ENCODE measurements around the gene GALNT9.

GALNT9 gene

DNA sequence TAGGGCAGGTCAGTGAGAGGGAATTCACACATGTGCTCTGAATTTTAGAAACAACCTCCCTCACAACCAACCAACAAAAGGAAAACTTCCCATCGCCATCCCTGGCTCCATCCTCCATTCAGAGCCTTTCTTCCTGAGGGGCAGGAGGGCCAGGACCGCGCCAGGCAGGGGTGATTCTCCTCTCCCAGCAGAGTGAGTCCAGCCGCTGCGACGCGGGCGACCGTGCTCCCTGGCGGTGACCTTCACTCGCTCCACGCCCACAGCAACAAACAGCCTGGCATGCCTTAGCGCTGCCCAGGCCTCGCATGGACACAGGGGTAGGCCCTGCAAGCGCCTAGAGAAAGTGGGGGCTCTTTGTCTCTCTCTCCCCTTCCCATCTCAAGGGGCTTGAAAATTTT, 3.7 kb downstream of the GALNT9 start:
- no peak for DNase-seq (ENCODE audit: low spot score)

DNA sequence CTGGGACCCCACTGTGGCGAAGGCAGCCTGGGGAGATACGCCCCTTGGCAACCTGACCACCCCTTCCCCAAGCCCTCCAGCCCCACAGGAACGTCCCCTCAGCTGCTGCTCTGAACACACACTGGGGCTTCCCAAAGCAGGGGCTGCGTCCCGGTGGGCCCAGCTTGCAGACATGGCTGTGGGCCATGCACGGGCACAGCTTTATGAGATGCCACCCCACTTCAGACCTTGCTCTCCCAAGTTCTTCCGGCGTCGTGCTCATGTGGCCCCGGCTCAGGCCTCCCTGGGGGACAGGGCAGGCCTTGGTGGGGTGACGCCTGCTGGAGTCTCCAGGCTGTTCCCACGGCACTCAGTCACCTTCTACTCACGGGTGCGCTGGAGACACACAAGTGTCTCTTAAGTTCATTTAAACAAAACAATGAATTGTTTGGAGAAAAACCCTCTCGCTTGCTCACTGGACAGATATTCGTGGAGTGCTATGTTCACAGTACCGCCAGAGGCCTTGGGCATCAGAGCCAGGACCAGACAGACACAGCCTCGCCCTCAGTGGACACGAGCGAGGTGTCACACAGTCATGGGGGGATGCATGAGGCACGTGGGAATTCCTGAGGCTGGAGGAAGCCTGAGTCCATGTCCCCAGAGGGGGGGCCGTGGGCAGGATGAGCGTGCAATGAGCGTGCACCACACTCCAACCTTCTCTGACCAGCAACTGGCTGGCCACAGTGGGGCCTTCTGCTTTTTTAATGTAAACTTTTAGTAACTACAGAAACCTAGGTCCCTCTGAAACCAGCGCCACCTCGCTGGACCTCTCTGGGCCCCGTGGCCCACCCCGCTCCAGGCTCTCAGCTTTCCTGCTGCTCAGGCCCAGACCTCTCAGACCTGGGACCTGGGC, 4.3 kb downstream of the GALNT9 start:
- DNase-seq (ENCODE audit: low spot score): no peak

DNA sequence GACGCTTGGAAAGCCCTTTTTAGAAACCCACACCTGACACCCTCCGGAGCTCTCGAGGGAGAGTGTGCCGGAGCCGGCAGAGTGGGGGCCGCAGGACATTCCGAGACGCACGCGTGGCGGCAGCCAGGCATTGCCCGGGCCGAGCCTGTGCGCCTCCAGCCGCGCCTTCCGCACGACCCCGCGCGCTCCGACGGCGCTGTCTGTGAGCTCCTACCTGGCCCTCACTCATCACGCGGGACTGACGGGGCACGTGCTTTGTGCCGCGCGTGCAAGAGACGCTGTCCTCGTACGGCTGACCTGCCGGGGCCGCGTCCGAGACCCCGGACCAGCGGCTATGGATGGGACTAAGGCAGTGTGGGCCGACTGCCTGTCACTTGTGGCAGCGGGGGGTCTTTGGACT, 5.2 kb downstream of the GALNT9 start:
- no peak for DNase-seq (ENCODE audit: low spot score)

DNA sequence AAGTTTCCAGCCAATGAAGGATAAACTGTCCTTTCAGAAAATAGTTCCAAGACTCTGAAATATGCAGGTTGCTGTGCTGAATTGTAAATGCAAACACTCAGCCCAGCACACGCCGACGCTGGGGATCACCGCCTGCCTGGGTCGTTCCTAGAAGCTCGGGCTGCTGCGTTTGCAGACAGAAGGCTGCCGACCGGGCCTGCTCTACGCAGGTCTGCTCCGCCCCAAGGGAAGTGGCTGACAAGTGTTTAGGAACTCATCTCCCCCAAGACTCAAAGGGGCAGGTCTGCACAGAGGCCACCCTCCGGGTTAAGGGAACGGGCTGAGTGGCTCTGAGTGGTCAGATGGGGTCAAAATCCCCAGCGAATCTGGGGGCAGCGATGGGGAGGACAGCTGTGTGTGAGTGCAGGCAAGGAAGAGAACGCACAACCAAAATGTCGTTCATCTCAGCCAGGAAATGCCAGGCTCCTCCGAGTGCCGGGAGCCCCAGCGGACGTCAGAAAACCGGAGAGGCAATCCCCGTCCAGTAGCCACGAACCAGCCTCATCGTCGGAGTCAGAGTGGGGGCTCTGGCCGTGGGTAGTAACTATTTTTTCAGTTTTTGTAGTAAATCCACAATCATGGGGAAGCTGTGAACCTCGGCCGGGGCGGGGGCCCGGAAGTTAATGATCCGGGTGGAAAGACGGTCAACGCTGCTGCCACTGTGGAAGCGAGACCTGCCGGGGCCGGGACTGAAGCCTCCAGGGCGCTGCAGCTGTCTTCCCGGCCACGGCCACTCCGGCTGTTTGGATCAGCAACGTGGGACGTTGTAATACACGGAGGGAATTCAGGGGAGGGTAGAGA, 6.0 kb downstream of the GALNT9 start:
- no peak for DNase-seq (ENCODE audit: low spot score)

DNA sequence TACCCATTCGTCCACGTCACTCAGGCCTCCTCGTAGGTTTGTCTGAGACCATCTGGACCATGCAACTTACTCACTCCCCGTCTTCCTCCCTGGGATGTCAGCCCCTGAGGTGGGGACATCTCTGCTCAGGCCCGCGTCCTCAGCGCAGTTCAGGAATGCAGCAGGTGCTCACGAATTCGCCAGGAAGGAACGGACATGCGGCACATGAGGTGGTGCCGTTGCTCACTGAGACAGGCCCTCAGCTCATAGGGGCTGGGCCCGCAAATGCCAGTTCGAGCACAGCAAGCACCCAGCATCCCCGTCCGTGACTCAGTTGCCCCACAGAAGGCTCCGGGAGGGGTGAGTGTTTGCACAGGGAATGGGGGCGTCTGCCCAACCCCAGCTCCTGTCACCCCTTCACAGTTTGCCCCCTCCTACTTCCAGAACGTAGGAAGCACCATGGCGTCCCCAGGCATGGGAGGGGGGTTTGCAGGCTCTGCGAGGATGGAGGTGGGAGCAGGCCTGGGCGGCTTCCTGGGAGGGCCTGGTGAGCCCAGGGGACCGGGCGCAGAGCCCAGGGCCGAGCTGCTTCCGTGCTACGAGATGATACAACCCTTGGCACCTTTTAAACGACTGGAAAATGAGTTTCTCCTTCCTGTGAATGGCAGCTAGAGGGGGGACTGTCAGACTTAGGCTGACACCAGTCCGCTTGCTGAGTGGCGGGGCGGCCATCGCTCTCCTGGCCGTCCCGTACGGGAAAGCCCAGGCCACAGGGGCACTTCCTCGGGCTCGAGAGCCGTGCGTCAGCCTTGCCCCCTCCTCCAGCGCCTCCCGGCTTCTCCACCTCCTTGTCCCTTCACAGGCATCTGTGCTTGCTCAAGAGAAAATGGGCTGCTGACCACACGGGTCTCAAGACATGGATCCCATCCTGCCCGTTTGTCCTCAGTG, 6.9 kb downstream of the GALNT9 start:
- no peak for DNase-seq (ENCODE audit: low spot score)

DNA sequence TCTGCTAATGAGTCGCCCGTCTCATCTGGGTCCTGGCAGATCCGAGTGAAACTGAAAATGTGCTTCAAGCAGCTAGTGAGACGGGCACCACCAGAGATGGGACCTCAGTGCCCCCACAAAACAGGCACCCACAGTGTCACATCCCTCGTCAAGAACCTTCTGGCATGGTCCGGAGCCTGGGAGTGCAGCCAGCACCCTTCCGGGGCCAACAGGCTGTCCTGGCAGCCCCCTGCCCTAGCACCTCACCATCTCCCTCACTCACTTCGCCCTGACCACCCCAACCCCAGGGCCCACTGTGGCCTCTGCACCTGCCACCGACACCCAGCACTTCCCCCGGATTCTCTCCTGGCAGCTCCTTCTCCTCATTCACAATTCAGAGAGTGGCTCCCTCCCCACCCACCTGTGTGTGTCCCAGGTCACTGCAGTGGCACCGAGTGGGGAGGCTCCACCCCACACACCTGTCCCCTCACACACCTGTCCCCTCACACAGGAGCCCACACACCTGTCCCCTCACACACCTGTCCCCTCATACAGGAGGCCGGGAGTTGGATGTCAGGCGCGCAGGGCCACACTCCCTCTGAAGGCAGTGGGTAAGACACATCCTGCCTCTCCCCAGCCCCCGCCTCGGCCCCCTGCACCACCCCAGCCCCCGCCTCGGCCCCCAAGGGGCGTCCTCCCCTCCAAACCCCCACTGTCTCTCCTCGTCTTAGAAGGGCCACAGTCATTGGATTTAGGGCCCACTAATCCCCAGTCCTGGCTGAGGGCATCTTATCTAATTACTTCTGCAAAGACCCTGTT, 7.9 kb downstream of the GALNT9 start:
- DNase-seq (ENCODE audit: low spot score): no peak

DNA sequence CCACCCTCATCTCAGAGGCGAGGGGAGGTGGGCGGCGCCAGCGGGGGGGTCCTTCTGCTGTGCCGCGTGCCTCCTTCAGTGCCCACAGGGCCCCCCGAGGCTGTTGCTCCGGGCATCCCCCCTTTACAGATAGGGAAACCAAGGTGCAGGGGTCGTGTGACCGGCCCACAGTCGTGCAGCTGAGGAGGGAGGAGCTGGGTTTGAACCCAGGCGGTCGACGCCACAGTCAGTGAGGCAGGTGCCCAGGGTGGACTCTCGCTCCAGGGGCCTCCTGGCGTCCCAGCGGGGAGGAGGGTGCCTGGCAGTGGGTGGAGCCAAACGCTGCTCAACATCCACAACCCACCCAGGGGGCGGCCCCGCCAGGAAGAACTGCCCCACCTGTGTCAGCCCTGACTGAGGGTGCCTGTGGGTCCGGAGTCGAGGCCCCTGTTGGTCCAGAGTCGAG, 8.6 kb downstream of the GALNT9 start:
- no peak for DNase-seq (ENCODE audit: low spot score)

DNA sequence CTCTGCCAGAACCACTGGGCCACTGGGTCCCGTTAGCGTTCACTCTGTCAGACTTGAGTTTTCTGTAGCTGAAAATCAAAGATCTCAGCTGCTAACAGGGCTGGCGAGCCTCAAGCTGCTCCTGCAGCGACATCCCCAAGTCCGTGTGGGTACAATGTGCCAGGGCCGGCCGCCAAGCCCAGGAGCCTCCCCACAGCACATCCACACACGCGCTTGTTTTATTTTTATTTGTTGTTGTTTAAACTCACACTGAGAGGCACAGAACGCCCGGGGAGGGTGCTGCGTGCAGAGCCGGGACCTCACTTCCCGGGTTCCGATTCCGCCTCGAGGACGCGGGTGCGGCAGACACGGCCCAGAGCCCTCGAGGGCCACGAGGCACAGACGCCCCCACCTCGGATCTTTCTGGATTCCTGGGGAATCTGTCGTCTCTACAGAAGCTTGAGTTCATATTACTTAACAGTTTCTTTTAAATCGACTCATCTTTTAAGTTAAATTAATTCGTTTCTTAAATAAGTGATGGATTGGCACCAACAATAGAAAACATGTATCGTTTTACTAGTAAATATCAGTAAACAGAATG, 9.3 kb downstream of the GALNT9 start:
- no peak for DNase-seq (ENCODE audit: low spot score)

DNA sequence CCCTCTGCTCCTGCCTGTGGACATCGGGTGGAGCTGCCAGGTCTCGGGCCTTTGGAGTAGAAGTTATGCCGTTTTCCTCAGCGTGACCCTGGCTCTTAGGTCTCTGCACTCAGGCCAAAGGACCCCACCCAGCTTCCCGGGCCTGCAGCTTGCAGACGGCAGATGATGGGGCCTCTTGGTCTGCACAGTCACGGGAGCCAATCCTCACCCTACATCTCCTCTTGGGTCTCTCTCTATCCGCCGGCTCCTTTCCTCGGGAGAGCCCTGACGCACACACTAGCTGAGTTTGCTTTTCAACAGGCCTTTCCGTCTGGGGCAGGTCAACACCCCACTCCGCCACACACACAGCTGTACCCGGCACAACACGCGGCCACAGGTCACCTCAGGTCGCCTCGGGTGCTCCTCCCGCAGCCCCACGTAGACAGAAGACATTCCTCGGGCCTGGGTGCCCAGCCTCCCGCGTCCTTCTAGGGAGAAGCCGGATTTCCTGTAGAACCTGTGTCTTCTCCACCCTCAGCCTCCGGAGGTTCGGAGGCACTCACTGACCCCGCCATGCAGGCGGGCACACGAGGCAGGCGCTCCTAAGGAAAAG, 9.9 kb downstream of the GALNT9 start:
- DNase-seq (ENCODE audit: low spot score): no peak

DNA sequence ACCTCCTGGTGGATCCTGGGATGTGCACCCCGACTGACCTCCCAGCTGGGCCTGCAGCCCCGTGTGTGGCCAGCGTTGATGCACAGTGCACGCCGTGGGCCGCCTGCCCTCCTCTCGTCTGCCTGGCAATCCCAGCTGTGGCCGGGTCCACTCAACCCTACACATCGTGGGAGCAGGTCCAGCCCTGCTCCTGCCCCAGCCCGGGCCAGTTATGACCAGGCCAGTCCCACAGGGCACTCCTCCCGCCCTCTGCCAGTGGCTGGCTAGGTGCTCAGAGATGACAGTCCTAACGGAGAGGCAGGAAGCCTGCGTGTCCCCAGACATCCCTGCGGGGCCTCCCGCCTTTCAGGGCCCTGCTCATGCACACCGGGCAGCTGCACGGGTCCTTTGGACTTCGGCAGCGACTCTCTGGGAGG, 10.8 kb downstream of the GALNT9 start:
- no peak for DNase-seq (ENCODE audit: low spot score)

DNA sequence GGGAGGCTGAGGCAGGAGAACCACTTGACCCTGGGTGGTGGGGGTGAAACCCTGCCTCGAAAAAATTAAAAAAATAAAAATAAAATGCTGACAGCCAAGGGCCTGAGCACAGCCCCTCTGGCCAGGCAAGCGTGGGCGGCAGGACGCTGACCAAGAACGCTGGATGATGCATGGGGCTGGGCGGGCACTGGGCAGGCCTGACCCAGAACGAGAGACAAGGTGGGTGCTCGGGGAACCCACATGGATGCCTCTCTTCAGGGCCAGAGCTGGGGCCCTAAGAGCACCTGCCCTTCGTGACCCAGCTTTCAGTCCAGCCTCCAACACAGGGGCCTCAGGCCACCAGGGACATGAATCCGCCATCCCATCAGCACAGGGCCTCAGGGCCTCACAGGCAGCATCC, 11.3 kb downstream of the GALNT9 start:
- no peak for DNase-seq (ENCODE audit: low spot score)

DNA sequence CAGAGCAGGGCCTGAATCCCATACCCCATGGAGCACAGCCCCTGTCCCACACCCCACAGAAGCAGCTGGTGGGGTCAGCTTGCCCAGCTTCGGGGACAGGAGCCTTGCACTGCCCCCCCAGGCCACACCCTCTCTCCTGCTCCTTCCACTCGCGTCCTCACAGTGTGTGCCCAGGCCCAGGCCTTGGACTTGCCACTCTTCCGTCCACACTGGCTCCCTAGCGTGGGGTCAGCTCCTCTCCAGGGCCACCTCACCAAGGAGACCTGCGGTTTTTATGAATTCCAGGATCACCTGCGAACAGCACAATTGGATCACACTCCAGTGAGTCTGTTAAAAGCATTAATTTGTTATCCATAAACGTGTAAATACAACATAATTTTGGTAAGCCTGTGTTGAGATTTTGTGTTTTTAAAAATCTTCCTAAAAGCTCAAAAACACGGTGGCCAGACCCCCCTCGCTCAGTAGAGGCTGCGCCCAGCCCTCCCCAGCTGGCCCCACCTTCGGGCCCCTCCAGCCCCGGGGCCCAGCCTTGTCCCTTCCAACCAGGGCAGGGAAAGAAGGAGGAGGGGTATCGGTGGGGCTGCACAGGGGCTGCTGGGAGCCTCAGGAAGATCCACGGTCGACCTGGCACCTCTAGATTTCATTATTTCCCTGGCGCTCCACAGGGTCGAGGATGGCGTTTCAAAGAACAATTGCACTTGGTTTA, 12.0 kb downstream of the GALNT9 start:
- no peak for DNase-seq (ENCODE audit: low spot score)

DNA sequence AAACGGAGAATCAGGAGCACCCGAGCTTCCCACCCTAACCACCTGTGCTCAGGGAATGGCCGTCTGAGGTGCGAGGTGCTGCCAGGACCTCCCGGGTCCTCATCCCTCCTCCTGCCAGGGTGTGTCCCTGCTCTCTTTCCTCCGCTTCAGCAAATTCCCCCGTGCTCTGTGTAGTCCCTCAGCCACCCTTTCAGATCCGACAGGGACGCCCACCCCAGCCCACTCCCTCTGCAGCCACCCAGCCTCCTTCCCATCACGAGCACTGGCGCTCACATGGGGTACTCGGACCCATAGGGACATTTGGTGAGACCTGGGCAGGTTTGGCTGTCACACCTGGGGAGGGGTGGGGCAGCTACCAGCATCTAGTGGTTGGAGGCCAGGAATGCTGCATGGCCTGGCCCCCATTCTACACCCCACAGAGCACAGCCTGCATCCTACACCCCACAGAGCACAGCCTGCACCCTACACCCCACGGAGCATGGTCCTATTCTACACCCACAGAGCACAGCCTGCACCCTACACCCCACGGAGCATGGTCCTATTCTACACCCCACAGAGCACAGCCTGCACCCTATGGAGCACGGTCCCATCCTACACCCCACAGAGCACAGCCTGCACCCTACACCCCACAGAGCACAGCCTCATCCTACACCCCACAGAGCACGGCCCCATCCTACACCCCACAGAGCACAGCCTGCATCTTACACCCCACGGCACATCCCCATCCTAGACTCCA, 12.7 kb downstream of the GALNT9 start:
- no peak for DNase-seq (ENCODE audit: low spot score)

DNA sequence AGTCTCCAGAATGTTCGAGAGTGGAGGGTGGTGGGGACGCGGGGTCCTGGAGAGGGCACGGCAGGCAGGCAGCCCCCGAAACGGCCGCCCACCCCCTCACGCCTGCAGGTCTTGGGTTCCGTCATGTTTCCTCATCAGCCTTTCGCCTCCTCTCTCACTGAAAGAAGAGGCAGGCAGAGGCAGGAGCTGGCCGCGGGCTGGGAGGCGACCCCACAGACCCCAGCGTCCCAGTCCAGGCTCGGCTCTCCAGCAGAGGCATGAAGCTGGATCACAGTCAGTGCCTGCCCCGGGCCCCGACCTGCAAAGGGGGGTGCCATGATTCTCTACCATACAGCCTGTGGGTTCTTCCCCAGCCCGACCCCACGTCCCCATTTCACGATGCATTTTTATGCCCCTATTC, 13.4 kb downstream of the GALNT9 start:
- DNase-seq (ENCODE audit: low spot score): no peak

DNA sequence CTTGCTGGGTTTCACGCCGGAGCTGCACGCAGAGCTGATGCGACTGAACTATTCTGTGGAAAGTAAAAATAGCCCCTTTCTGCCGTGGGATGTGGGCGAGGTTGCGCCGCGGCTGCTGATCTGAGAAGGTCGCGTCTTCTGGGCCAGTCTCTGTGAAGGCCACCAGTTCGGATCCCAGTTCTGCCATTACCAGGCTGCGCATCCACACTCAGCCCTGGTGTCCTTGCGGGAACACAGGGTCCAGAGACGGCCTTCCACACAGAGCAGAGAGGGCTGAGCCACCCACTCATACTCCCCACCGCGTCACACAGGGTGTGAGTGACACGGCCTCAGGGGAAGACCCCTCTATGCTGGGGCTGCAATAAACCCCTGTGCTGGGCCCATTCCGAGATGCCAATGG, 13.9 kb downstream of the GALNT9 start:
- no peak for DNase-seq (ENCODE audit: low spot score)

DNA sequence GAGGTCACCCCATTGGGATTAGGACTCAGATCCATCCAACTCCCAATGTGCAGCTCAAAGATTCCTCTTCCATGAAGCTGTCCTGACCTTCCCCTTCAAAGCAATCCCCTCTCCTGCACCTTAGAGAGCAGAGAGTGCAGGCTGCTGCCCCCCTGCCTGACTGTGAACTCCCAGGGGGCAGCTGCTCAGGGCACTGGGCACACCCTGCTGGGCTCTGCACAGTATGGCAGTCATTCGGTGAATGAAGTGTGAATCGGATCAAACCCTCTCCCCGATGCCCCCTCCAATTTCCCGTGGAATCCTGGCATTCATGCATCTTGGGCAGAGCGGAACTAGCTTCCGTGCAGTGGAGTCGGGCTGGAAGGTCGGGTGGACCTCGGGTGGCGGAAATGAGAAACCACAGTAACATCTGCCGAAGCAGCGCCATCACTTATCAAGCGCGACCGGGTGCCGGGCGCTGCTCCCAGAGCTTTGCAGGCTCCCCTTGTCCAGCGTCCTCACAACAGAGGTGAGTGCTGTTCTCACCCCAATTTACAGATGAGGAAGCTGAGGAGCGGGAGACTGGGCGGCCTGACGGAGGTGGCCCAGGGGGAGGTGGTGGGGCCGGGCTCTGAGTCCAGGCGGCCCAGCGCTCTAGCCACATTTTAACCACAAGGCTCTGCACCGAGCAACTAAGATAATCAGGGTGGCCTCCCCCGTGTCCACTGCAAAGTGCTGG, 14.7 kb downstream of the GALNT9 start:
- no peak for DNase-seq (ENCODE audit: low spot score)

DNA sequence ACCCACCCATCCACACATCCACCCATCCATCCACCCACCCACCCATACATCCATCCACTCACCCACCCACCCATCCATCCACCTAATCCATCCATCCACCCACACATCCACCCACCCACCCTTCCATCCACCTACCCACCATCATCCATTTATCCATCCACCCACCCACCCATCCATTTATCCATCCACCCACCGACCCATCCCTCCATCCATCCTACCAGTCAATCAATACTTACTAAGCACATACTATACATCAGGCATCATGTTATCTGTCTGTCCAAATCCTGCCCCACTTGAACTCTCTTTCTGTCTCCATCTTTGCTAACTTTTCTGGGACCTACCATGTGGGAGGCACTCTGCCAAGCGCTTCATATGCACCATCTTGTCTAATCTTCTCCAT, 15.4 kb downstream of the GALNT9 start:
- DNase-seq (ENCODE audit: low spot score): no peak

DNA sequence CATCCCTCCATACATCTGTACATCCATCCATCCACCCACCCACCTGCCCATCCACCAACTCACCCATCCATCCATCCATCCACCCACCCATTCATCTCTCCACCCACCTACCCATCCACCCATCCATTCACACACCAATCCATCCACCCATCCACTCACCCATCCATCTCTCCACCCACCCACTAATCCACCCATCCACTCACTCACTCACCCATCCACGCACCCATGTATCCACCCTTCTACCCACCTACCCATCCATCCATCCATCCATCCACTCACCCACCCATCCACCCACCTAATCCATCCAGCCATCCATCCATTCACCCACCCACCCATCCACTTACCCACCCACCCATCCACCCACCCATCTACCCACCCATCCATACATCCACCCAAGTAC, 16.2 kb downstream of the GALNT9 start:
- no peak for DNase-seq (ENCODE audit: low spot score)

Measured in HuH-7 (cell line).